ENCODE results near the gene PABPC1L2B.
"Not testable (repeated sequence)": the region's sequence is repeated elsewhere in the genome, so short reads cannot be mapped to it uniquely, and the experiment has no call there.

PABPC1L2B gene

GRCh38 chrX:73002733-73003132 is at the start of gene PABPC1L2B:
Gene PABPC1L2B (plus strand): TSS chrX:73002939. CDS start chrX:73003643, 704 bp downstream.
- FAIRE-seq, result not testable (repeated sequence)

- not testable (repeated sequence) for FAIRE-seq
Observed at GRCh38 chrX:72959971-72960370, 42.8 kb upstream of the PABPC1L2B start.

GRCh38 chrX:72971859-72972258 is 30.9 kb upstream of the PABPC1L2B start:
- not testable (repeated sequence) for FAIRE-seq

- FAIRE-seq, result not testable (repeated sequence)
Observed at GRCh38 chrX:72974885-72975284, 27.9 kb upstream of the PABPC1L2B start.

GRCh38 chrX:72980894-72981469 is 21.8 kb upstream of the PABPC1L2B start:
- not testable (repeated sequence) for FAIRE-seq

DNA sequence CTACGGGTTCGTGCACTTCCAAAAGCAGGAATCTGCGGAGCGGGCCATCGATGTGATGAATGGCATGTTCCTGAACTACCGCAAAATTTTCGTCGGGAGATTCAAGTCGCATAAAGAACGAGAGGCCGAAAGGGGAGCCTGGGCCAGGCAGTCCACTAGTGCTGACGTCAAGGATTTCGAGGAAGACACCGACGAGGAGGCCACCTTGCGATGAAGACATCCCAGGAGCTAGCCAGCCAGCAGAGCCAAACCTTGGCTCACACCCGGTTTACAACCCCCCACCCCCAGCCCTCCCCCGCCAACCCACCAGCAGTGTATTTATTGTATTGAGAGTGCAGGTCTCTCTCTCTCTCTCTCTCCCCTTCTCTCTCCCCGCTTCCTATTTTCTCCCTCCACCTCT is 1.3 kb downstream of the PABPC1L2B start:
- FAIRE-seq, result not testable (repeated sequence)

DNA sequence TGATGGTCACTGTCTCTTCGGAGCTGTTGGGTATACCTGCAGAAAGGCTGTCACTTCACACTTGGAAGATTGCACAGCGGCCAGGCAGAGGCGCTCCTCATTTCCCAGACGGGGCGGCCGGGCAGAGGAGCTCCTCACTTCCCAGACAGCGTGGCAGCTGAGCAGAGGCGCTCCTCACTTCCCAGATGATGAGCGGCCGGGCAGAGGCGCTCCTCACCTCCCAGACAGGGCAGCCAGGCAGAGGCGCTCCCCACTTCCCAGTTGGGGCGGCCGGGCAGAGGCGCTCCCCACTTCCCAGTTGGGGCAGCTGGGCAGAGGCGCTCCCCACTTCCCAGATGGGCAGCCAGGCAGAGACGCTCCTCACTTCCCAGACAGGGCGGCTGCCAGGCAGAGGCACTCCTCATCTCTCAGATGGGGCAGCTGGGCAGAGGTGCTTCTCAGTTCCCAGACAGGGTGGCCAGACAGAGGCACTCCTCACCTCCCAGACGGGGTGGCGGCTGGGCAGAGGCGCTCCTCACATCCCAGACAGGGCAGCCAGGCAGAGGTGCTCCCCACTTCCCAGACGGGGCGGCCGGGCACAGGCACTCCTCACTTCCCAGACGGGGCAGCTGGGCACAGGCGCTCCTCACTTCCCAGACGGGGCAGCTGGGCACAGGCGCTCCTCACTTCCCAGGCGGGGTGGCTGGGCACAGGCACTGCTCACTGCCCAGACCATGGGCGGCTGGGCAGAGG is 18.8 kb downstream of the PABPC1L2B start:
- no peak for FAIRE-seq

DNA sequence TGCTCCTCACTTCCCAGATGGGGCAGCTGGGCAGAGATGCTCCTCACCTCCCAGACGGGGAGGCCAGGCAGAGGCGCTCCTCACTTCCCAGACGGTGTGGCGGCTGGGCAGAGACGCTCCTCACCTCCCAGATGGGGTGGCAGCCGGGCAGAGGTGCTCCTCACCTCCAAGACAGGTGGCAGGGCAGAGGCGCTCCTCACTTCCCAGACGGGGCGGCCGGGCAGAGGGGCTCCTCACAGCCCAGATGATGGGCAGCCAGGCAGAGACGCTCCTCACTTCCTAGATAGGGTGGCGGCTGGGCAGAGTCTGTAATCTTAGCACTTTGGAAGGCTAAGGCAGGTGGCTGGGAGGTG is 19.3 kb downstream of the PABPC1L2B start:
- not testable (repeated sequence) for FAIRE-seq

- FAIRE-seq, result no peak
Observed at GRCh38 chrX:73028876-73029275, 26.1 kb downstream of the PABPC1L2B start.
